ENCODE measurements around the gene DDC.

GRCh38 chr7:50497968-50498367, 67.2 kb downstream of the DDC start:
- TF ChIP-seq CTCF (IDR thresholded peaks at IDR 0.05), result no peak
- no peak for TF ChIP-seq POLR2AphosphoS5 (IDR thresholded peaks at IDR 0.05)
- TF ChIP-seq POLR2A (IDR thresholded peaks at IDR 0.05), result no peak
